Bronchial epithelial cell (primary cell): ENCODE results near the gene EPSTI1. TPM values are rescaled to one million over a fixed set of nuclear protein-coding genes. Genes with fewer than 3 reads are reported as not detected.
A peak's percentile ranks its signal among the peaks of the same experiment; 100 is the strongest.

ENCODE experiments used
- DNase-seq: peaks from one replicate; pipeline ENCODE4 v3.0.0-alpha.2; 2010; ENCODE audit warnings: low read depth
- FAIRE-seq: peaks from 2 replicates; lab custom pipeline; 2011; peaks lifted over from hg19 to GRCh38; lab: Jason Lieb, UNC
- H3K27me3 ChIP-seq: 2 replicates; pipeline ENCODE4 v1.5.1; 2011; ENCODE audit warnings: low read length; ENCODE audit not compliant: control insufficient read depth, insufficient read depth
- H3K36me3 ChIP-seq: 2 replicates; pipeline ENCODE4 v1.5.1; 2011; ENCODE audit warnings: low read length; ENCODE audit not compliant: control insufficient read depth, insufficient read depth
- H3K4me3 ChIP-seq: 2 replicates; pipeline ENCODE4 v1.5.1; 2011; ENCODE audit warnings: mild to moderate bottlenecking, low read depth, low read length, control low read depth
- CTCF ChIP-seq: IDR thresholded peaks from 2 replicates; pipeline ENCODE4 v1.5.1; 2011; ENCODE audit warnings: mild to moderate bottlenecking, moderate library complexity, low read length, control low read depth, inconsistent platforms; ENCODE audit not compliant: insufficient read depth, severe bottlenecking
- total RNA-seq: library from RNA; depleted of rRNA; stranded (reverse); fragments of >200 nt; gene quantifications from 2 replicates; pipeline ENCODE4 v1.2.1, GENCODE V29; 2014

The EPSTI1 gene
- total RNA-seq, 1 donor from 2014 or later = 0.53 TPM

GRCh38 chr13:42849200-42849599 lies 142.8 kb downstream of the EPSTI1 start:
- H3K36me3 ChIP-seq = no peaks in the 10 kb centered on the region
- H3K4me3 ChIP-seq = no peak overlapping the region
- TF ChIP-seq CTCF = no peak
- DNase-seq (no peak), FAIRE-seq (no peak)
- peaks cover under 1% of the 10 kb centered on the region for H3K27me3 ChIP-seq

GRCh38 chr13:42847891-42848663 lies 144.0 kb downstream of the EPSTI1 start:
- no peak for TF ChIP-seq CTCF
- Histone ChIP-seq H3K36me3 (no peaks in the 10 kb centered on the region), H3K4me3 (no peak overlapping the region), H3K27me3 (no peaks in the 10 kb centered on the region)
- FAIRE-seq = no peak
- DNase-seq = no peak

GRCh38 chr13:42836930-42837690 lies 154.9 kb downstream of the EPSTI1 start:
- no peak for FAIRE-seq

More at GRCh38 chr13:42836930-42837690, 154.9 kb downstream of the EPSTI1 start:
- H3K36me3 ChIP-seq = no peaks in the 10 kb centered on the region
- TF ChIP-seq CTCF = peak; percentile 44
- no peak overlapping the region for H3K4me3 ChIP-seq
- DNase-seq = peak; percentile 25
- H3K27me3 ChIP-seq = no peaks in the 10 kb centered on the region

Other genes starting within 250 kb of the EPSTI1 start
- gene FAM216B, start 210.7 kb downstream of the EPSTI1 start, total RNA-seq = not detected in 2 replicates
- gene DNAJC15, start 31.3 kb upstream of the EPSTI1 start, total RNA-seq = 4.2 and 18.4 TPM in 2 replicates